Mammary epithelial cell (primary cell): ENCODE results near the gene JCAD.

Experiments used
- CTCF ChIP-seq, 2 donors: IDR thresholded peaks in 1 of 2; conservative IDR thresholded peaks in 1 of 2; 2 replicates each; pipeline ENCODE4 v1.5.1; 2011 to 2012; ENCODE audit warnings: inconsistent platforms in 2 of 2, low read length in 2 of 2, mild to moderate bottlenecking in 2 of 2, control low read depth in 1 of 2, low read depth in 1 of 2; ENCODE audit not compliant: insufficient read depth in 1 of 2; ENCODE audit errors: extremely low read depth in 1 of 2
- EZH2 ChIP-seq: IDR thresholded peaks from 2 replicates; pipeline ENCODE4 v1.6.1; 2012; ENCODE audit warnings: low read length, inconsistent platforms, borderline replicate concordance

GRCh38 chr10:30103595-30104320, 44.4 kb upstream of the JCAD start:
- no peak for TF ChIP-seq CTCF (conservative IDR thresholded peaks at IDR 0.05 in 1 of 2, IDR thresholded peaks at IDR 0.05 in 1 of 2; ENCODE audit: extremely low read depth in 1 of 2, insufficient read depth in 1 of 2, low read depth in 1 of 2, low read length in 2 of 2)
- no peak for TF ChIP-seq EZH2
